Glutamatergic neuron (in vitro differentiated cells): ENCODE results near the gene MX2. TPM values are rescaled to one million over a fixed set of nuclear protein-coding genes. Genes with fewer than 3 reads are reported as not detected.

Experiments
- DNase-seq: peaks from one replicate; pipeline ENCODE4 v3.0.0; 2022
- H3K27ac Mint-ChIP-seq: one replicate; pipeline ENCODE4 v1.8.0; 2020; ENCODE audit warnings: mild to moderate bottlenecking, mixed read lengths, inconsistent platforms; ENCODE audit not compliant: unreplicated experiment
- H3K27me3 Mint-ChIP-seq: one replicate; pipeline ENCODE4 v1.8.0; 2020; ENCODE audit warnings: mild to moderate bottlenecking, moderate library complexity, mixed read lengths, inconsistent platforms; ENCODE audit not compliant: unreplicated experiment
- H3K36me3 Mint-ChIP-seq: one replicate; pipeline ENCODE4 v1.8.0; 2020; ENCODE audit warnings: mild to moderate bottlenecking, mixed read lengths, inconsistent platforms; ENCODE audit not compliant: unreplicated experiment
- H3K4me1 Mint-ChIP-seq: one replicate; pipeline ENCODE4 v1.8.0; 2020; ENCODE audit warnings: mild to moderate bottlenecking, low read depth, mixed read lengths, inconsistent platforms; ENCODE audit not compliant: unreplicated experiment
- H3K4me3 Mint-ChIP-seq: one replicate; pipeline ENCODE4 v1.8.0; 2020; ENCODE audit warnings: mild to moderate bottlenecking, mixed read lengths, inconsistent platforms; ENCODE audit not compliant: unreplicated experiment
- H3K9me3 Mint-ChIP-seq: one replicate; pipeline ENCODE4 v1.8.0; 2020; ENCODE audit warnings: mild to moderate bottlenecking, moderate library complexity, mixed read lengths, inconsistent platforms; ENCODE audit not compliant: unreplicated experiment
- total RNA-seq: library from RNA; stranded (reverse); fragmentation: NEBNext Ultra II Directional; extraction: Animal tissue kit (Norgen Biotek cat#: 25700); gene quantifications from one replicate; pipeline ENCODE4 v1.2.1, GENCODE V29; 2021; ENCODE audit not compliant: unreplicated experiment
- TF ChIP-seq, protein P1 (sequence below): fragments of 200-600 bp; sonication (generic); IDR thresholded peaks from one replicate; pipeline ENCODE4 v1.5.0; 2021; ENCODE audit not compliant: partially characterized antibody, unreplicated experiment

The MX2 gene
- total RNA-seq, 1 donor from 2014 or later: not detected

DNA sequence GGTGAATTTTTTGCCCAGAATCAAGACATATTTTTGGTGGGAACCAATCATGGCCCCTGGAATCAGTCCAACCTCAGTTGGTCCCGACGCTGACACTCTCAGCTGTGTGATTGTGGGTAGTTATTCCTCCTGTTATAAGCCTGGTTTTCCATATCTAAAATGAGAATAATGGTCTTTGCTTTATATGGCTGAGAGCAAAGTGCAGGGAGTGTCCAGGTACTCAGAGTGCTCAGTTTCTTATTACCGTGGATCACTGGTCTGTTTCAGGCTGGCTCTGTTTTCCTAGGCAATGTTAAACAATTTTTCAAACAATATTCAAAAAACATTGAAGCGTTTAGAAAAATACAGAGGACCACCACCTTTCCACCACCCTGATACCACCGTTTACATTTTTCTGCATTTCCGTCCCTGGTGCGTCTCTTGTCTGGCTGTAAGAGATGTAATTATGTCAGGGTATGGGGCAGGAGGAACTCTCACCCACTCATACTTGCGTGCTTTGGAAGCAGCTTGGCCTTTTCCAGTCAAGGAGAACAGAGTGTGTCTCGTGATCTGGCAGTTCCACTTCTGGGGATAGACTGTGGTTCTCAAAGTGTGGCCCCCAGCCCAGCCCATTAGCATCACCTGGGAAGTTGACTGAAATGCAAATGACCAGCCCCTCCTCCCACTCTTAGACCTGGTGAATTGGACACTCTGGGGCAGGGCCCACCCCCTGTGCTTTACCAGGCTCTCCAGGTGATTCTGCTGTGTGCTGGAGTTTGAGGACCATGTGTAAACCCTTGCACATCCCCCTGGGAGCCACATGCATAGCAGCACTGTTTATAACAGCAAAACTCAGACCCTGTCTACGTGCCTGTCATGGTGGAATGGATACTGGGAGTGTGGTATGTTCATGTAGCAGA, 71.0 kb downstream of the MX2 start:
- Mint-ChIP-seq H3K27ac (no peak overlapping the region), H3K4me1 (peaks cover 7% of the 10 kb centered on the region), H3K27me3 (peaks cover 2% of the 10 kb centered on the region), H3K9me3 (peaks cover 3% of the 10 kb centered on the region), H3K4me3 (no peak overlapping the region), H3K36me3 (peaks cover 8% of the 10 kb centered on the region)
- TF ChIP-seq, protein P1, sequence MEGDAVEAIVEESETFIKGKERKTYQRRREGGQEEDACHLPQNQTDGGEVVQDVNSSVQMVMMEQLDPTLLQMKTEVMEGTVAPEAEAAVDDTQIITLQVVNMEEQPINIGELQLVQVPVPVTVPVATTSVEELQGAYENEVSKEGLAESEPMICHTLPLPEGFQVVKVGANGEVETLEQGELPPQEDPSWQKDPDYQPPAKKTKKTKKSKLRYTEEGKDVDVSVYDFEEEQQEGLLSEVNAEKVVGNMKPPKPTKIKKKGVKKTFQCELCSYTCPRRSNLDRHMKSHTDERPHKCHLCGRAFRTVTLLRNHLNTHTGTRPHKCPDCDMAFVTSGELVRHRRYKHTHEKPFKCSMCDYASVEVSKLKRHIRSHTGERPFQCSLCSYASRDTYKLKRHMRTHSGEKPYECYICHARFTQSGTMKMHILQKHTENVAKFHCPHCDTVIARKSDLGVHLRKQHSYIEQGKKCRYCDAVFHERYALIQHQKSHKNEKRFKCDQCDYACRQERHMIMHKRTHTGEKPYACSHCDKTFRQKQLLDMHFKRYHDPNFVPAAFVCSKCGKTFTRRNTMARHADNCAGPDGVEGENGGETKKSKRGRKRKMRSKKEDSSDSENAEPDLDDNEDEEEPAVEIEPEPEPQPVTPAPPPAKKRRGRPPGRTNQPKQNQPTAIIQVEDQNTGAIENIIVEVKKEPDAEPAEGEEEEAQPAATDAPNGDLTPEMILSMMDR: no peak
- DNase-seq: no peak

DNA sequence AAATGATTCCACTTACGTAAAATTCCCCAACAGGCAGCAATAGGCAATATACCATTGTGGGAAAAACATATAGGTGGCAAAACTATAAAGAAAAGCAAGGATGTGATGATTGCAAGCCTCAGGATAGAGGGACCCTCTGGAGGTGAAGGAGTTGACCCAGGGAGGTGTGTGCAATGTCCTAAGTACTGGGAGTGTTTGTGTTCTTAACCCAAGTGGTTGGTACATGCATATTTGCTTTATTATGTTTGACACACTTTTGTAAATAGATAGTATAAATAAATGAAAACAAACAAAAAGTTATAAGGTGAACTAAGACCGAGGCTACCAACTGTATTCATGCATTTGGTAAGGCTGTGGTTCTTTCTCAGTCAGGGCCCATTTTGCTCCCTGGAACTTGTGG, 71.7 kb downstream of the MX2 start:
- Mint-ChIP-seq H3K36me3 (peaks cover 8% of the 10 kb centered on the region), H3K4me1 (peaks cover 7% of the 10 kb centered on the region), H3K9me3 (peaks cover 3% of the 10 kb centered on the region), H3K4me3 (no peak overlapping the region), H3K27ac (no peak overlapping the region), H3K27me3 (no peaks in the 10 kb centered on the region)
- no peak for DNase-seq
- TF ChIP-seq, protein P1: no peak

DNA sequence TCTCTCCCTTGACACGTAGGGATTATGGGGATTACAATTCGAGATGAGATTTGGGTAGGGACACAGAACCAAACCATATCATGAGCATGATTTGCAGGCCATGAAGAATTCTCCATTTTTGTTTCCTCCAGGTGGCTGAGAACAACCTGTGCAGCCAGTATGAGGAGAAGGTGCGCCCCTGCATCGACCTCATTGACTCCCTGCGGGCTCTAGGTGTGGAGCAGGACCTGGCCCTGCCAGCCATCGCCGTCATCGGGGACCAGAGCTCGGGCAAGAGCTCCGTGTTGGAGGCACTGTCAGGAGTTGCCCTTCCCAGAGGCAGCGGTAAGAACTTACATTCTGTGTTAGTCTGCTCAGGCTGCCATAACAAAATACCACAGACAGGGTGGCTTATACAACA, 73.9 kb downstream of the MX2 start:
- Mint-ChIP-seq H3K36me3 (peaks cover 8% of the 10 kb centered on the region), H3K9me3 (peaks cover 1% of the 10 kb centered on the region), H3K4me1 (peaks cover 2% of the 10 kb centered on the region), H3K4me3 (no peak overlapping the region), H3K27me3 (no peaks in the 10 kb centered on the region), H3K27ac (no peak overlapping the region)
- TF ChIP-seq, protein P1: no peak
- DNase-seq: no peak

DNA sequence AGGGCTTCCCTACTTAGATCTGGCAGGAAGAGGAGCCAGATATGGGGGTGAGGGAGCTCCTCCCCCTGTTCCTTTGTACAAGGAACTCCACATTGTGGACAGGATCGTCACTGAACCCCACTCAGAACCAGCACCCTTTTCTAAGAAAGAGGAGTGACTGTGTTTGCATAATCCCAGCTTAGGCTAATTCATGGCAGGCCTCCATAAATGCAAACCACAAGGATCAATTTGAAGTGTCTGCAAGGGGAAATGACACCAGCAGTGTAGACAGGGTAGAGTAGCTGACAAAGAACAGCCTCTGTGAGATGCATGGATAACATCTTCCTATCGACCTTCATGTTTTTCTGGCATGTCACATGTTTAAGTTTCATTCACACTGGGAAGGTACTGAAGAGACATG, 75.9 kb downstream of the MX2 start:
- Mint-ChIP-seq H3K36me3 (peaks cover 8% of the 10 kb centered on the region), H3K27me3 (no peaks in the 10 kb centered on the region), H3K27ac (no peak overlapping the region), H3K4me3 (no peak overlapping the region), H3K4me1 (no peaks in the 10 kb centered on the region), H3K9me3 (peaks cover 1% of the 10 kb centered on the region)
- no peak for DNase-seq
- TF ChIP-seq, protein P1: no peak

DNA sequence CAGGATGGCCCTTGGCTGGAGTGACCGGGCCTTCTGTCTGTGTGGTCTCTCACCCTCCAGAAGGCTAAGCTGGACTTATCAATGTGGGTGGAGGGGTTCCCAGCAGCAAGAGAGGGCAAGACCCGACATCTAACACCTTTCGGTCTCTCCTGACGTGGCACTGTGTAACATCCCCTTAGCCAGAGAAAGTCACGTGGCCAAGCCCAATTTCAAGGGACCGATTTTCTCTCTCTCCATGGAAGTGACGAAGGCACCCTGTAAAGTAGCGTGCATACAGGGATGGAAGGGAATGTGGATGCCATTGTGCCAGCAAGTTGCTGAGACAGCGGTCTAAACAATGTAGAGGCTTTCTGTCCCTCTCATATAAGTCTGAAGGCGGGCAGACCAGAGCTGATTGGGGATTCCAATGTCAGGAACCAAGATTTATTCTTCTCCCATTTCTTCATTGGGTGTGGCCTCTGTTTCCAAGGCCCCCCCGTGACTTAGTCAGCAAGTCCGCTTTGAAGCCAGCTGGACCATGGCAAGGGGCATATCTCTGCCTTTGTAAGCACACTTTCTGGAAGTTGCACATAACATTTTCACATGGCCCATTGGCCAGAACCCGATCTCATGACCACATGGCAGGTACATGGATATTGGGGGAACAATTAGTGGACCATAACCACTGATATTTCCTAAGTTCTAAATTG, 76.7 kb downstream of the MX2 start:
- no peak for DNase-seq
- TF ChIP-seq, protein P1: no peak
- Mint-ChIP-seq H3K27me3 (no peaks in the 10 kb centered on the region), H3K4me1 (no peaks in the 10 kb centered on the region), H3K4me3 (no peak overlapping the region), H3K27ac (no peak overlapping the region), H3K9me3 (peaks cover 1% of the 10 kb centered on the region), H3K36me3 (peaks cover 8% of the 10 kb centered on the region)
